H9 (cell line): Measurements from ENCODE around the gene FBXO48. TPM values are rescaled to one million over a fixed set of nuclear protein-coding genes. Genes with fewer than 3 reads are reported as not detected.

Source experiments
- DNase-seq: peaks from one replicate; pipeline ENCODE4 v3.0.0-alpha.2; 2017
- H2AFZ ChIP-seq: one replicate; pipeline ENCODE4 v1.6.1; 2013; ENCODE audit warnings: mild to moderate bottlenecking, low read length, control low read depth, moderate library complexity
- H2AK5ac ChIP-seq: 2 replicates; pipeline ENCODE4 v1.6.1; 2013; ENCODE audit warnings: low read length, control low read depth, mixed read lengths; ENCODE audit not compliant: insufficient read length
- H2BK120ac ChIP-seq: one replicate; pipeline ENCODE4 v1.6.1; 2013; ENCODE audit warnings: low read depth, mild to moderate bottlenecking, low read length, control low read depth, inconsistent platforms; ENCODE audit not compliant: poor library complexity, severe bottlenecking
- H2BK12ac ChIP-seq: 2 replicates; pipeline ENCODE4 v1.6.1; 2013; ENCODE audit warnings: low read length, control low read depth, mixed read lengths, low read depth; ENCODE audit not compliant: insufficient read length
- H2BK15ac ChIP-seq: 2 replicates; pipeline ENCODE4 v1.6.1; 2013; ENCODE audit warnings: low read depth, low read length, control low read depth
- H2BK20ac ChIP-seq: one replicate; pipeline ENCODE4 v1.6.1; 2013; ENCODE audit warnings: low read depth, mild to moderate bottlenecking, low read length, control low read depth, inconsistent platforms; ENCODE audit not compliant: poor library complexity, severe bottlenecking
- H2BK5ac ChIP-seq: 2 replicates; pipeline ENCODE4 v1.6.1; 2013; ENCODE audit warnings: low read length, control low read depth, mixed read lengths; ENCODE audit not compliant: insufficient read length
- H3K14ac ChIP-seq: 2 replicates; pipeline ENCODE4 v1.6.1; 2013; ENCODE audit warnings: low read length, control low read depth; ENCODE audit not compliant: insufficient read depth
- H3K18ac ChIP-seq: 2 replicates; pipeline ENCODE4 v1.6.1; 2013; ENCODE audit warnings: low read depth, mild to moderate bottlenecking, mixed read lengths, low read length, control low read depth; ENCODE audit not compliant: insufficient read length
- H3K23ac ChIP-seq: 2 replicates; pipeline ENCODE4 v1.6.1; 2013; ENCODE audit warnings: low read length, control low read depth, mixed read lengths, low read depth; ENCODE audit not compliant: insufficient read length
- H3K23me2 ChIP-seq: 2 replicates; pipeline ENCODE4 v1.6.1; 2013; ENCODE audit warnings: low read depth, mild to moderate bottlenecking, mixed read lengths, low read length, control low read depth; ENCODE audit not compliant: insufficient read length, poor library complexity, severe bottlenecking
- H3K27ac ChIP-seq: 2 replicates; pipeline ENCODE4 v1.5.1; 2013; ENCODE audit warnings: low read length, control low read depth, mixed read lengths, low read depth; ENCODE audit not compliant: insufficient read length
- H3K27me3 ChIP-seq: 2 replicates; pipeline ENCODE4 v1.6.1; 2013; ENCODE audit warnings: low read length, control low read depth, inconsistent platforms; ENCODE audit not compliant: insufficient read depth
- H3K4ac ChIP-seq: 2 replicates; pipeline ENCODE4 v1.6.1; 2013; ENCODE audit warnings: low read depth, mild to moderate bottlenecking, control low read depth, inconsistent platforms, low read length, moderate library complexity
- H3K4me1 ChIP-seq: 2 replicates; pipeline ENCODE4 v1.6.1; 2013; ENCODE audit warnings: low read length, control low read depth, inconsistent platforms; ENCODE audit not compliant: insufficient read depth
- H3K4me2 ChIP-seq: 2 replicates; pipeline ENCODE4 v1.6.1; 2013; ENCODE audit warnings: low read length, control low read depth, mixed read lengths; ENCODE audit not compliant: insufficient read length, insufficient read depth
- H3K56ac ChIP-seq: 2 replicates; pipeline ENCODE4 v1.6.1; 2013; ENCODE audit warnings: low read depth, mild to moderate bottlenecking, mixed read lengths, low read length, control low read depth; ENCODE audit not compliant: insufficient read length
- H3K79me1 ChIP-seq: 2 replicates; pipeline ENCODE4 v1.6.1; 2013; ENCODE audit warnings: low read depth, mild to moderate bottlenecking, moderate library complexity, low read length, control low read depth, inconsistent platforms; ENCODE audit not compliant: insufficient read depth, poor library complexity, severe bottlenecking
- H3K79me2 ChIP-seq: 2 replicates; pipeline ENCODE4 v1.6.1; 2013; ENCODE audit warnings: low read length, control low read depth, inconsistent platforms; ENCODE audit not compliant: insufficient read depth
- H3K9ac ChIP-seq: 2 replicates; pipeline ENCODE4 v1.6.1; 2013; ENCODE audit warnings: low read length, control low read depth, mixed read lengths; ENCODE audit not compliant: insufficient read length; ENCODE audit errors: extremely low read depth
- H3K9me3 ChIP-seq: one replicate; pipeline ENCODE4 v1.6.1; 2013; ENCODE audit warnings: low read depth, low read length, inconsistent platforms; ENCODE audit not compliant: control insufficient read depth
- H3T11ph ChIP-seq: one replicate; pipeline ENCODE4 v1.6.1; 2013; ENCODE audit warnings: mild to moderate bottlenecking, low read length, control low read depth, inconsistent platforms
- H4K20me1 ChIP-seq: one replicate; pipeline ENCODE4 v1.6.1; 2013; ENCODE audit not compliant: control insufficient read depth, insufficient read length, insufficient read depth
- H4K5ac ChIP-seq: 2 replicates; pipeline ENCODE4 v1.6.1; 2013; ENCODE audit warnings: low read depth, mild to moderate bottlenecking, mixed read lengths, low read length, control low read depth; ENCODE audit not compliant: insufficient read length
- H4K8ac ChIP-seq: replicated peaks from 2 replicates; pipeline ENCODE4 v1.6.1; 2013; ENCODE audit warnings: low read length, control low read depth, mixed read lengths, low read depth; ENCODE audit not compliant: insufficient read length
- H4K91ac ChIP-seq: 2 replicates; pipeline ENCODE4 v1.6.1; 2013; ENCODE audit warnings: low read depth, mild to moderate bottlenecking, moderate library complexity, mixed read lengths, low read length, control low read depth; ENCODE audit not compliant: insufficient read length
- H3K27ac Mint-ChIP-seq, 3 experiments: 2 replicates in 2 of 3; 3 replicates in 1 of 3; pipeline ENCODE4 v1.8.0; 2020 to 2021; ENCODE audit warnings: mixed read lengths in 3 of 3, mild to moderate bottlenecking in 1 of 3, moderate library complexity in 1 of 3
- H3K27me3 Mint-ChIP-seq: 2 replicates; pipeline ENCODE4 v1.8.0; 2021; ENCODE audit warnings: low read depth, mild to moderate bottlenecking, moderate library complexity, mixed read lengths
- H3K36me3 Mint-ChIP-seq, 3 experiments: 2 replicates in 2 of 3; 3 replicates in 1 of 3; pipeline ENCODE4 v1.8.0; 2020 to 2021; ENCODE audit warnings: low read depth in 3 of 3, mixed read lengths in 3 of 3; ENCODE audit not compliant: insufficient read depth in 1 of 3
- H3K4me1 Mint-ChIP-seq, 2 experiments: 2 replicates each; pipeline ENCODE4 v1.8.0; 2020; ENCODE audit warnings: mixed read lengths in 2 of 2
- H3K4me3 Mint-ChIP-seq, 2 experiments: 2 replicates in 1 of 2; 3 replicates in 1 of 2; pipeline ENCODE4 v1.8.0; 2020 to 2021; ENCODE audit warnings: mild to moderate bottlenecking in 2 of 2, mixed read lengths in 2 of 2, moderate library complexity in 1 of 2
- H3K9me3 Mint-ChIP-seq, 2 experiments: 2 replicates in 1 of 2; 3 replicates in 1 of 2; pipeline ENCODE4 v1.8.0; 2020; ENCODE audit warnings: mild to moderate bottlenecking in 2 of 2, mixed read lengths in 2 of 2, moderate library complexity in 1 of 2
- CTCF ChIP-seq: fragments of 200-600 bp; sonication (generic); conservative IDR thresholded peaks from 3 replicates; pipeline ENCODE4 v1.8.0; 2021; ENCODE audit warnings: antibody characterized with exemption, mild to moderate bottlenecking
- WGBS: extraction: QIAGEN DNeasy Blood & Tissue Kit; methylation state at CpG from one replicate; pipeline ENCODE4 v1.1.7; 2013; ENCODE audit warnings: missing lambda C conversion rate, low lambda C conversion rate, mixed read lengths; ENCODE audit not compliant: insufficient read length; ENCODE audit errors: extremely low coverage; 5-methylcytosine and 5-hydroxymethylcytosine counted together
- total RNA-seq: library from RNA; stranded (reverse); gene quantifications from 2 replicates; pipeline ENCODE4 v1.2.1, GENCODE V29; 2021

Gene FBXO48
- total RNA-seq, 1 experiment from 2014 or later, result 1.4 TPM

GRCh38 chr2:68414876-68415275 is 52.2 kb downstream of the FBXO48 start:
- H2BK20ac ChIP-seq, result no peak overlapping the region
- H3K56ac ChIP-seq, result no peak overlapping the region
- no peak overlapping the region for H3K4ac ChIP-seq
- H2BK120ac ChIP-seq, result no peak overlapping the region
- H3T11ph ChIP-seq, result no peak overlapping the region
- peaks cover 3% of the 10 kb centered on the region; the same call in 1 of the 2 replicates for H3K4me1 ChIP-seq
- H2BK12ac ChIP-seq, result no peak overlapping the region
- no peak overlapping the region for H4K5ac ChIP-seq
- H3K4me3 Mint-ChIP-seq, result no peak overlapping the region
- WGBS, result no CpG with 5 or more reads among the region's 3 CpGs
- H3K4me2 ChIP-seq, result no peak overlapping the region
- H2AK5ac ChIP-seq, result no peak overlapping the region
- H3K4me1 Mint-ChIP-seq, result peaks cover 28 to 33% of the 10 kb centered on the region in 2 experiments
- H2BK15ac ChIP-seq, result no peak overlapping the region
- no peaks in the 10 kb centered on the region for H3K9me3 Mint-ChIP-seq
- H3K23me2 ChIP-seq, result no peaks in the 10 kb centered on the region
- no peak overlapping the region for H3K9ac ChIP-seq
- no peaks in the 10 kb centered on the region for H4K20me1 ChIP-seq
- no peak overlapping the region for H2BK5ac ChIP-seq
- no peak overlapping the region for H4K91ac ChIP-seq
- H3K79me2 ChIP-seq, result no peaks in the 10 kb centered on the region
- no peak for DNase-seq
- no peaks in the 10 kb centered on the region; a peak in 1 of 7 replicates for H3K36me3 Mint-ChIP-seq
- H3K79me1 ChIP-seq, result no peaks in the 10 kb centered on the region
- TF ChIP-seq CTCF, result no peak
- no peak overlapping the region for H2AFZ ChIP-seq
- H3K27ac Mint-ChIP-seq, result no peak overlapping the region
- no peak overlapping the region for H3K14ac ChIP-seq
- H4K8ac ChIP-seq, result no peak overlapping the region
- H3K23ac ChIP-seq, result no peak overlapping the region
- peaks cover 7% of the 10 kb centered on the region for H3K27me3 Mint-ChIP-seq
- no peak overlapping the region for H3K18ac ChIP-seq
- H3K9me3 ChIP-seq, result no peaks in the 10 kb centered on the region
- H3K27ac ChIP-seq, result no peak overlapping the region
- no peaks in the 10 kb centered on the region for H3K27me3 ChIP-seq
